Measurements from ENCODE around the gene GSDME. TPM values are rescaled to one million over a fixed set of nuclear protein-coding genes. Genes with fewer than 3 reads are reported as not detected.

The GSDME gene
- total and polyA plus RNA-seq, 7 donors, result 1.6 to 11.9 (median 7.1) TPM

- TF ChIP-seq, protein P1, sequence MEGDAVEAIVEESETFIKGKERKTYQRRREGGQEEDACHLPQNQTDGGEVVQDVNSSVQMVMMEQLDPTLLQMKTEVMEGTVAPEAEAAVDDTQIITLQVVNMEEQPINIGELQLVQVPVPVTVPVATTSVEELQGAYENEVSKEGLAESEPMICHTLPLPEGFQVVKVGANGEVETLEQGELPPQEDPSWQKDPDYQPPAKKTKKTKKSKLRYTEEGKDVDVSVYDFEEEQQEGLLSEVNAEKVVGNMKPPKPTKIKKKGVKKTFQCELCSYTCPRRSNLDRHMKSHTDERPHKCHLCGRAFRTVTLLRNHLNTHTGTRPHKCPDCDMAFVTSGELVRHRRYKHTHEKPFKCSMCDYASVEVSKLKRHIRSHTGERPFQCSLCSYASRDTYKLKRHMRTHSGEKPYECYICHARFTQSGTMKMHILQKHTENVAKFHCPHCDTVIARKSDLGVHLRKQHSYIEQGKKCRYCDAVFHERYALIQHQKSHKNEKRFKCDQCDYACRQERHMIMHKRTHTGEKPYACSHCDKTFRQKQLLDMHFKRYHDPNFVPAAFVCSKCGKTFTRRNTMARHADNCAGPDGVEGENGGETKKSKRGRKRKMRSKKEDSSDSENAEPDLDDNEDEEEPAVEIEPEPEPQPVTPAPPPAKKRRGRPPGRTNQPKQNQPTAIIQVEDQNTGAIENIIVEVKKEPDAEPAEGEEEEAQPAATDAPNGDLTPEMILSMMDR (IDR thresholded peaks at IDR 0.05), result no peak
- no peak for TF ChIP-seq POLR2AphosphoS5 (IDR thresholded peaks at IDR 0.05)
- no peaks in the 10 kb centered on the region for H3K9me3 ChIP-seq
- 65 to 80% methylated on average over 9 of the region's 9 CpGs for WGBS, 2 donors
- DNase-seq, result no peak
- no peak overlapping the region for H3K4me3 ChIP-seq
- H3K27ac ChIP-seq, result no peak overlapping the region
- intact Hi-C loops (cut with DNase I), result no loop called here
- no peaks in the 10 kb centered on the region for H3K27me3 ChIP-seq
- no peaks in the 10 kb centered on the region for H3K4me1 ChIP-seq
- H3K36me3 ChIP-seq, result no peaks in the 10 kb centered on the region
These were observed 36.9 kb upstream of the GSDME start for GRCh38 chr7:24793982-24794648.

GRCh38 chr7:24788961-24789576, 31.8 kb upstream of the GSDME start:
- no peak for DNase-seq
- Histone ChIP-seq H3K9me3 (no peaks in the 10 kb centered on the region), H3K4me3 (no peak overlapping the region), H3K36me3 (no peaks in the 10 kb centered on the region), H3K4me1 (no peaks in the 10 kb centered on the region), H3K27ac (no peak overlapping the region), H3K27me3 (no peaks in the 10 kb centered on the region)
- intact Hi-C loops (cut with DNase I), result no loop called here
- WGBS, 2 donors, result 92 to 95% methylated on average over 10 of the region's 10 CpGs
- TF ChIP-seq EP300 (IDR thresholded peaks at IDR 0.05), result no peak
- TF ChIP-seq POLR2AphosphoS5 (IDR thresholded peaks at IDR 0.05), result no peak
- TF ChIP-seq POLR2A (IDR thresholded peaks at IDR 0.05), result no peak
- TF ChIP-seq, protein P1 (IDR thresholded peaks at IDR 0.05), result no peak

DNA sequence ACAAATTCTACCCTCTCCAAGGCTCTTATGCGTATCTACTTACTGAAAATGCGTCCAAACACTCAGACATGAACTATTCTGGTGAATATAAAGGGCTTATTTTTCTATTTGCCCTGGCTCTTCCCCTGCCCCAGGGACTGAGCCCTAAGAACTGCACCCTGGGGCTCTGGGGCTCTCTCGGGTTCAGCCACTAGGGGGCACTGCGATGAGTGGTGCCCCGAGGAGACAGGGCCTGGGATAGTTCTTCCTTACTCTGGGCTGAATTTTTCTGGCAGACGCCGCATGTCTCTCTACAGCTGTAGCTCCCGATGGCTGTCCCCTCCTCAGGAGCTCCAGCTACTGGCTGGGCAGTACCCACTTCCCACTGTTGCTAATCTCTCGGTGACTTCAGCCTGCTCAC, 30.8 kb upstream of the GSDME start:
- no peaks in the 10 kb centered on the region for H3K4me1 ChIP-seq
- DNase-seq, result no peak
- H3K4me3 ChIP-seq, result no peak overlapping the region
- WGBS, 2 donors, result 96 to 97% methylated on average over 9 of the region's 9 CpGs
- intact Hi-C loops (cut with DNase I), result no loop called here
- no peaks in the 10 kb centered on the region for H3K9me3 ChIP-seq
- no peak for TF ChIP-seq POLR2AphosphoS5 (IDR thresholded peaks at IDR 0.05)
- TF ChIP-seq, protein P1 (IDR thresholded peaks at IDR 0.05), result no peak
- no peak for TF ChIP-seq EP300 (IDR thresholded peaks at IDR 0.05)
- TF ChIP-seq POLR2A (IDR thresholded peaks at IDR 0.05), result no peak
- no peak overlapping the region for H3K27ac ChIP-seq
- H3K36me3 ChIP-seq, result no peaks in the 10 kb centered on the region
- no peaks in the 10 kb centered on the region for H3K27me3 ChIP-seq

GRCh38 chr7:24786941-24787340, 29.7 kb upstream of the GSDME start:
- Histone ChIP-seq H3K9me3 (no peaks in the 10 kb centered on the region), H3K36me3 (no peaks in the 10 kb centered on the region), H3K27me3 (no peaks in the 10 kb centered on the region), H3K4me1 (no peaks in the 10 kb centered on the region), H3K4me3 (no peak overlapping the region), H3K27ac (no peak overlapping the region)
- intact Hi-C loops (cut with DNase I), result no loop called here
- DNase-seq, result no peak
- TF ChIP-seq EP300 (IDR thresholded peaks at IDR 0.05), result no peak
- TF ChIP-seq, protein P1 (IDR thresholded peaks at IDR 0.05), result no peak
- TF ChIP-seq POLR2AphosphoS5 (IDR thresholded peaks at IDR 0.05), result no peak
- no peak for TF ChIP-seq POLR2A (IDR thresholded peaks at IDR 0.05)
- 71 to 83% methylated on average over 5 of the region's 5 CpGs for WGBS, 2 donors
